Gastroesophageal sphincter (tissue), 4 donors: ENCODE measurements around the gene ZNRD2. TPM values are rescaled to one million over a fixed set of nuclear protein-coding genes. Genes with fewer than 3 reads are reported as not detected.

ENCODE experiments used
- ATAC-seq: fragments of 150-250 bp; one replicate; pipeline ENCODE4 v1.9.1; 2016; ENCODE audit warnings: mild to moderate bottlenecking, moderate library complexity
- H3K27ac ChIP-seq, 4 donors: fragments of 200-600 bp; sonication (generic) in 3 of 4; 1 replicate in 3 of 4; 2 replicates in 1 of 4; pipeline ENCODE4 v1.5.1; 2016 to 2019
- H3K27me3 ChIP-seq: fragments of 200-600 bp; sonication (generic); one replicate; pipeline ENCODE4 v1.5.1; 2019
- H3K36me3 ChIP-seq, 2 donors: fragments of 200-600 bp; sonication (generic); one replicate each; pipeline ENCODE4 v1.5.1; 2019; ENCODE audit warnings: control low read depth in 1 of 2
- H3K4me1 ChIP-seq, 3 donors: fragments of 200-600 bp; sonication (generic); 1 replicate in 2 of 3; 2 replicates in 1 of 3; pipeline ENCODE4 v1.5.1; 2016 to 2019; ENCODE audit warnings: control low read depth in 2 of 3
- H3K4me3 ChIP-seq, 2 donors: fragments of 200-600 bp; sonication (generic); one replicate each; pipeline ENCODE4 v1.5.1; 2019; ENCODE audit warnings: mild to moderate bottlenecking in 1 of 2, moderate library complexity in 1 of 2
- H3K9me3 ChIP-seq, 3 donors: fragments of 200-600 bp; sonication (generic); one replicate each; pipeline ENCODE4 v1.5.1; 2017 to 2019; ENCODE audit warnings: control low read depth in 2 of 3
- CTCF ChIP-seq, 4 experiments: fragments of 200-600 bp in 2 of 4; fragments of 450-650 bp in 2 of 4; sonication (generic) in 1 of 4; IDR thresholded peaks; one replicate each; pipeline ENCODE4 v1.5.1; 2017 to 2019; ENCODE audit warnings: antibody characterized with exemption in 4 of 4, mild to moderate bottlenecking in 2 of 4, moderate library complexity in 2 of 4
- EP300 ChIP-seq: sonication (generic); formaldehyde crosslinking; IDR thresholded peaks from one replicate; pipeline ENCODE4 v1.6.1; 2017; ENCODE audit warnings: antibody characterized with exemption, mild to moderate bottlenecking
- POLR2A ChIP-seq, 2 donors: fragments of 450-650 bp; IDR thresholded peaks; one replicate each; pipeline ENCODE4 v1.6.1; 2017; ENCODE audit warnings: antibody characterized with exemption in 2 of 2, mild to moderate bottlenecking in 2 of 2, moderate library complexity in 1 of 2
- POLR2AphosphoS5 ChIP-seq: sonication (generic); formaldehyde crosslinking; IDR thresholded peaks from one replicate; pipeline ENCODE4 v1.6.1; 2017; ENCODE audit warnings: antibody characterized with exemption
- WGBS, 2 donors: methylation state at CpG; one replicate each; pipeline ENCODE4 v1.1.5; 2018; ENCODE audit warnings: low coverage in 1 of 2; 5-methylcytosine and 5-hydroxymethylcytosine counted together
- total RNA-seq, 4 donors: library from RNA; depleted of rRNA; stranded (reverse); fragments of >200 nt; gene quantifications; one replicate each; pipeline ENCODE4 v1.1.0, GENCODE V29; 2016

The ZNRD2 gene
- total RNA-seq, 4 donors from 2014 or later = 38.4 to 73.5 (median 43.5) TPM

DNA sequence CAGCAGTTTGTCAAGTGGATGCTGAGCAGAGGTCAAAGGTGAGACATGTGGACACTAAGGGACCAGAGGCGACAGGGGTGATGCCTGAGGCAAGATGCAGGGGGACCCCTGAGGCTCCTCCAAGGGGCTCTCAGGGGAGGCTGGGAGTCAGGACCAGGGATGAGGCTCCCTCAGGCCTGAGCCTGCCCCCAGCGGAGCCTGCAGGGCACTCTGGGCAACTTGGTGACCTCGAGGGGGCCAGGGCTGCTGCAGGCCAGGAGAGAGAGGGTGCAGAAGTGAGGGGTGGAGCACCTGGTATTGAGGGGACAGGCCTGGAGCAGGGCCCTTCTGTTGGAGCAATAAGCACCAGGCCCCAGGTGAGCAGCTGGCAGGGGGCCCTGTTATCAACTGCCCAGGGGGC, 11.7 kb downstream of the ZNRD2 start:
- Histone ChIP-seq H3K27me3 (no peaks in the 10 kb centered on the region), H3K4me3 (no peak overlapping the region), H3K27ac (peak overlapping the region in 3 of 4 donors; percentile 52 to 86 (median 80)), H3K4me1 (peaks cover 0 to 91% (median 34%) of the 10 kb centered on the region in 3 donors), H3K36me3 (peaks cover 0 to 85% of the 10 kb centered on the region in 2 donors), H3K9me3 (no peaks in the 10 kb centered on the region)
- ATAC-seq = no peak
- WGBS, 2 donors = no CpG with 5 or more reads among the region's 3 CpGs
- TF ChIP-seq CTCF (IDR thresholded peaks at IDR 0.05) (no peak), POLR2AphosphoS5 (no peak), POLR2A (IDR thresholded peaks at IDR 0.05) (no peak)

GRCh38 chr11:65583589-65583988, 13.3 kb downstream of the ZNRD2 start:
- peak overlapping the region in 3 of 4 donors; percentile 27 to 86 (median 80) for H3K27ac ChIP-seq
- ATAC-seq = no peak
- peaks cover 0 to 79% of the 10 kb centered on the region in 2 donors for H3K36me3 ChIP-seq
- H3K27me3 ChIP-seq = no peaks in the 10 kb centered on the region
- H3K4me3 ChIP-seq = no peak overlapping the region
- H3K4me1 ChIP-seq = peaks cover 0 to 91% (median 30%) of the 10 kb centered on the region in 3 donors
- 50 to 91% methylated on average over 2 to 4 of the region's 10 CpGs for WGBS, 2 donors
- TF ChIP-seq POLR2A (IDR thresholded peaks at IDR 0.05) (no peak), EP300 (no peak), POLR2AphosphoS5 (no peak), CTCF (IDR thresholded peaks at IDR 0.05) (no peak)
- no peaks in the 10 kb centered on the region for H3K9me3 ChIP-seq

GRCh38 chr11:65584106-65584505, 13.8 kb downstream of the ZNRD2 start:
- Histone ChIP-seq H3K27ac (peak overlapping the region in 3 of 4 donors; percentile 27 to 86 (median 80)), H3K4me1 (peaks cover 0 to 91% (median 30%) of the 10 kb centered on the region in 3 donors), H3K27me3 (no peaks in the 10 kb centered on the region), H3K36me3 (peaks cover 0 to 74% of the 10 kb centered on the region in 2 donors), H3K9me3 (no peaks in the 10 kb centered on the region), H3K4me3 (no peak overlapping the region)
- no peak for ATAC-seq
- TF ChIP-seq POLR2AphosphoS5 (no peak), CTCF (IDR thresholded peaks at IDR 0.05) (no peak), EP300 (no peak), POLR2A (IDR thresholded peaks at IDR 0.05) (no peak)
- no CpG with 5 or more reads among the region's 8 CpGs for WGBS, 2 donors

GRCh38 chr11:65584723-65585171, 14.5 kb downstream of the ZNRD2 start:
- peaks cover 0 to 74% of the 10 kb centered on the region in 2 donors for H3K36me3 ChIP-seq
- 55 to 67% methylated on average over 7 to 9 of the region's 46 CpGs for WGBS, 2 donors
- ATAC-seq = no peak
- peak overlapping the region in 3 of 4 donors; percentile 80 to 93 (median 86) for H3K27ac ChIP-seq
- no peaks in the 10 kb centered on the region for H3K27me3 ChIP-seq
- H3K4me1 ChIP-seq = peaks cover 0 to 91% (median 30%) of the 10 kb centered on the region in 3 donors
- H3K9me3 ChIP-seq = no peaks in the 10 kb centered on the region
- no peak for TF ChIP-seq POLR2AphosphoS5
- TF ChIP-seq CTCF (IDR thresholded peaks at IDR 0.05) = no peak
- TF ChIP-seq EP300 = no peak
- no peak for TF ChIP-seq POLR2A (IDR thresholded peaks at IDR 0.05)
- H3K4me3 ChIP-seq = no peak overlapping the region
